ENCODE data around the gene DUOX1. TPM values are rescaled to one million over a fixed set of nuclear protein-coding genes. Genes with fewer than 3 reads are reported as not detected.

The DUOX1 gene
- total and polyA plus RNA-seq, 2 donors (not counting 1 experiment from before 2014, with no cell fraction given) = 0.27 TPM; not detected in 1

GRCh38 chr15:45089712-45090373 lies 40.0 kb upstream of the DUOX1 start:
- CTCF ChIA-PET = interaction anchor here (1.1 to 2.0 kb wide), 3 partner anchors 28 to 53 kb away, joined by 3 to 6 read pairs (median 4); no protein-coding TSS in a partner anchor
- Histone ChIP-seq H3K27ac (ENCODE audit: low read length in 2 of 2) (no peak overlapping the region), H3K9ac (ENCODE audit: low read length) (no peak overlapping the region), H3K9me3 (ENCODE audit: control extremely low read depth in 1 of 3, control insufficient read depth in 2 of 3, insufficient read depth in 1 of 3, low read length in 2 of 3) (no peaks in the 10 kb centered on the region), H4K20me1 (ENCODE audit: control insufficient read depth, insufficient read depth, low read length, poor library complexity, severe bottlenecking) (no peaks in the 10 kb centered on the region), H3K4me1 (ENCODE audit: control insufficient read depth in 2 of 2, insufficient read depth in 2 of 2, low read length in 2 of 2) (no peaks in the 10 kb centered on the region), H3K36me3 (replicated peaks in 1 of 2; ENCODE audit: control extremely low read depth in 1 of 2, control insufficient read depth in 1 of 2, extremely low read depth in 1 of 2, insufficient read depth in 2 of 2, low read length in 1 of 2) (no peaks in the 10 kb centered on the region), H3K4me3 (ENCODE audit: control extremely low read depth in 1 of 5, extremely low read depth in 1 of 5, insufficient read depth in 1 of 5, low read depth in 2 of 5, low read length in 4 of 5) (no peak overlapping the region), H3K79me2 (ENCODE audit: control insufficient read depth, insufficient read depth, low read length) (no peaks in the 10 kb centered on the region), H3K4me2 (replicated peaks; ENCODE audit: low read depth, low read length, poor library complexity, severe bottlenecking) (no peak overlapping the region), H2AFZ (ENCODE audit: insufficient read depth, low read depth, low read length, poor library complexity, severe bottlenecking) (no peak overlapping the region), H3K27me3 (replicated peaks in 1 of 4; ENCODE audit: control extremely low read depth in 1 of 4, control insufficient read depth in 3 of 4, insufficient read depth in 4 of 4, low read length in 3 of 4) (peaks cover 0 to 15% (median 7%) of the 10 kb centered on the region in 4 experiments)
- ATAC-seq (ENCODE audit: low read depth) (no peak), DNase-seq (no peak)
- POLR2A ChIA-PET = no interaction called here
- Mint-ChIP-seq H3K9me3 (ENCODE audit: insufficient read depth) (no peaks in the 10 kb centered on the region), H3K4me3 (no peak overlapping the region), H3K27ac (no peak overlapping the region), H3K4me1 (no peaks in the 10 kb centered on the region), H3K27me3 (peaks cover 48% of the 10 kb centered on the region)
- no peak for TF ChIP-seq CTCF (IDR thresholded peaks at IDR 0.05)
- TF ChIP-seq EZH2 (IDR thresholded peaks at IDR 0.05; ENCODE audit: borderline replicate concordance, insufficient read depth, low read depth, low read length, poor library complexity, severe bottlenecking) = no peak
- WGBS (ENCODE audit: insufficient coverage) = 60% methylated on average over 1 of the region's 3 CpGs
- intact Hi-C loops (cut with micrococcal nuclease) = no loop called here

GRCh38 chr15:45091161-45091560 lies 38.6 kb upstream of the DUOX1 start:
- Mint-ChIP-seq H3K27ac (no peak overlapping the region), H3K4me3 (no peak overlapping the region)

More at GRCh38 chr15:45091161-45091560, 38.6 kb upstream of the DUOX1 start:
- CTCF ChIA-PET = no interaction called here
- H3K9me3 Mint-ChIP-seq (ENCODE audit: insufficient read depth) = no peaks in the 10 kb centered on the region
- Histone ChIP-seq H3K9ac (ENCODE audit: low read length) (no peak overlapping the region), H3K9me3 (ENCODE audit: control extremely low read depth in 1 of 3, control insufficient read depth in 2 of 3, insufficient read depth in 1 of 3, low read length in 2 of 3) (no peaks in the 10 kb centered on the region), H3K4me2 (replicated peaks; ENCODE audit: low read depth, low read length, poor library complexity, severe bottlenecking) (no peak overlapping the region), H2AFZ (ENCODE audit: insufficient read depth, low read depth, low read length, poor library complexity, severe bottlenecking) (no peak overlapping the region), H3K36me3 (replicated peaks in 1 of 2; ENCODE audit: control extremely low read depth in 1 of 2, control insufficient read depth in 1 of 2, extremely low read depth in 1 of 2, insufficient read depth in 2 of 2, low read length in 1 of 2) (no peaks in the 10 kb centered on the region), H3K27ac (ENCODE audit: low read length in 2 of 2) (no peak overlapping the region), H3K4me3 (ENCODE audit: control extremely low read depth in 1 of 5, extremely low read depth in 1 of 5, insufficient read depth in 1 of 5, low read depth in 2 of 5, low read length in 4 of 5) (no peak overlapping the region), H3K79me2 (ENCODE audit: control insufficient read depth, insufficient read depth, low read length) (no peaks in the 10 kb centered on the region), H3K4me1 (ENCODE audit: control insufficient read depth in 2 of 2, insufficient read depth in 2 of 2, low read length in 2 of 2) (no peaks in the 10 kb centered on the region), H3K27me3 (replicated peaks in 1 of 4; ENCODE audit: control extremely low read depth in 1 of 4, control insufficient read depth in 3 of 4, insufficient read depth in 4 of 4, low read length in 3 of 4) (peaks cover 0 to 15% (median 4%) of the 10 kb centered on the region in 4 experiments), H4K20me1 (ENCODE audit: control insufficient read depth, insufficient read depth, low read length, poor library complexity, severe bottlenecking) (no peaks in the 10 kb centered on the region)
- 56% methylated on average over 4 of the region's 7 CpGs for WGBS (ENCODE audit: insufficient coverage)
- no peaks in the 10 kb centered on the region for H3K4me1 Mint-ChIP-seq
- ATAC-seq (ENCODE audit: low read depth) = no peak
- POLR2A ChIA-PET = no interaction called here
- TF ChIP-seq EZH2 (IDR thresholded peaks at IDR 0.05; ENCODE audit: borderline replicate concordance, insufficient read depth, low read depth, low read length, poor library complexity, severe bottlenecking) (no peak), CTCF (IDR thresholded peaks at IDR 0.05) (no peak)
- DNase-seq = no peak
- intact Hi-C loops (cut with micrococcal nuclease) = no loop called here
- H3K27me3 Mint-ChIP-seq = peaks cover 42% of the 10 kb centered on the region
